HG03354 (cell line): ENCODE results near the gene WDR91.
"Not testable (repeated sequence)": the region's sequence is repeated elsewhere in the genome, so short reads cannot be mapped to it uniquely, and the experiment has no call there.

Source experiments
- ATAC-seq: cut with Tn5 transposase; IDR thresholded peaks from one replicate; pipeline ENCODE4 v1.9.1; 2021; ENCODE audit warnings: mild to moderate bottlenecking; ENCODE audit not compliant: unreplicated experiment, poor library complexity, severe bottlenecking

The WDR91 gene

GRCh38 chr7:135181929-135182678 is 29.2 kb downstream of the WDR91 start:
- ATAC-seq = no peak

GRCh38 chr7:135181261-135181928 is 29.9 kb downstream of the WDR91 start:
- ATAC-seq = no peak

GRCh38 chr7:135180122-135180521 is 31.2 kb downstream of the WDR91 start:
- ATAC-seq = no peak

GRCh38 chr7:135179321-135179925 is 31.9 kb downstream of the WDR91 start:
- ATAC-seq = no peak

GRCh38 chr7:135178364-135178763 is 33.0 kb downstream of the WDR91 start:
- ATAC-seq = no peak

GRCh38 chr7:135177028-135177696 is 34.2 kb downstream of the WDR91 start:
- ATAC-seq = no peak

GRCh38 chr7:135175931-135176330 is 35.4 kb downstream of the WDR91 start:
- no peak for ATAC-seq

- no peak for ATAC-seq
Observed at GRCh38 chr7:135174941-135175340, 36.4 kb downstream of the WDR91 start.

GRCh38 chr7:135173916-135174315 is 37.4 kb downstream of the WDR91 start:
- not testable (repeated sequence) for ATAC-seq

GRCh38 chr7:135171581-135172291 is 39.6 kb downstream of the WDR91 start:
- ATAC-seq = not testable (repeated sequence)

GRCh38 chr7:135170998-135171481 is 40.3 kb downstream of the WDR91 start:
- peak; percentile 49 for ATAC-seq

- ATAC-seq = peak; percentile 69
Observed at GRCh38 chr7:135170274-135170997, 40.9 kb downstream of the WDR91 start, which contains the start of gene CYREN. TSS of gene CYREN (minus strand) at chr7:135170707. CDS start at chr7:135168922, 1,785 bp downstream.

GRCh38 chr7:135169964-135170273 is 41.4 kb downstream of the WDR91 start:
- ATAC-seq = peak; percentile 24

- ATAC-seq = peak; percentile 42
Observed at GRCh38 chr7:135169141-135169963, 42.0 kb downstream of the WDR91 start.

- ATAC-seq = no peak
Observed at GRCh38 chr7:135168489-135169140, 42.7 kb downstream of the WDR91 start.

- no peak for ATAC-seq
Observed at GRCh38 chr7:135168001-135168400, 43.3 kb downstream of the WDR91 start.

GRCh38 chr7:135167365-135167917 is 43.9 kb downstream of the WDR91 start:
- ATAC-seq = no peak
